ENCODE results near the gene SOX4.

- no peak for TF ChIP-seq EZH2 (IDR thresholded peaks at IDR 0.05; ENCODE audit: insufficient read depth, poor library complexity, severe bottlenecking)
- TF ChIP-seq EZH2phosphoT487 (IDR thresholded peaks at IDR 0.05; ENCODE audit: insufficient read depth, low read depth): no peak
These were observed 8.4 kb downstream of the SOX4 start for GRCh38 chr6:21601932-21602390.
